Activated gamma-delta T cell treated with anti-CD3 and anti-CD28 coated beads, Interleukin-2, amount 50 U/mL, for 16 hours (primary cell): ENCODE results near the gene SPOP.

Source experiments
- DNase-seq: peaks from one replicate; pipeline ENCODE4 v3.0.0-alpha.2; 2020; ENCODE audit warnings: low read depth

The SPOP gene

DNA sequence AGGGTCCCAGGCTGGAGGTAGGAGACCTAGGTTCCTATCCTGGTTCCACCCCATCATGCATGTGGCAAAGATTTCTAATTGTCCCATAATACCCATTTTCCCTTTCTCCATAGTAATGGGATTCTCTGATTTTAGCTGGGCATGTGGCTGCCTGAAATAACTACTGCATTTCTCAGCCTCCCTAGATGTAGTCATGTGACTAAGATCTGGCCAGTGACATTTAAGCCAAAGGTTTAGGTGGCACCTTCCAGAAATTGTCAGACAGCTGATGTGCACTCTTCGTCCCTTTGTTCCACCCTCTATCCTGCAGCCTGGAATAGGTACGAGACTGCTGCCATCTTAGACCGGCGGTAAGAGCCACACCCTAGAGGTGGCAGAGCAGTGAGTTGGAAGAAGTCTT is 94.0 kb downstream of the SPOP start:
- DNase-seq: no peak

DNA sequence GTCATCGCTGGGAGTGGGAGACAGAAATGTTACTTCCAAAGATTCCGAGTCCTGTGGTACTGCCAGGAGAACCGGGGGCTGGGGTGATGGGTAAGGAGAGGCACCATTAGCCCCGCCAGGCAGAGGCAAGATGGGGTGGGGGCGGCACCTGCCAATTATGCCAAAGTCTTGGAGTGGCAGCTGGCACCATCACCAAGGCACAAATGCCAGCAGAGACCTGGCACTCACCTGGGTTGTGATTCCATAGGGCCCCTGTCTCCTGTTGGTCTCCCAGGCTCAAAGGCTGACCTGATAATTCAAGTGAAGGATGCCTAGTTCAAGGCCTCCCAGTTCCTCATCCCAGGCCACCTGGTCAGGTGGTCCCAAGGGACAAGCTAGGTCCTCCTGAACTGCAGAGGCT is 94.7 kb downstream of the SPOP start:
- DNase-seq: no peak

DNA sequence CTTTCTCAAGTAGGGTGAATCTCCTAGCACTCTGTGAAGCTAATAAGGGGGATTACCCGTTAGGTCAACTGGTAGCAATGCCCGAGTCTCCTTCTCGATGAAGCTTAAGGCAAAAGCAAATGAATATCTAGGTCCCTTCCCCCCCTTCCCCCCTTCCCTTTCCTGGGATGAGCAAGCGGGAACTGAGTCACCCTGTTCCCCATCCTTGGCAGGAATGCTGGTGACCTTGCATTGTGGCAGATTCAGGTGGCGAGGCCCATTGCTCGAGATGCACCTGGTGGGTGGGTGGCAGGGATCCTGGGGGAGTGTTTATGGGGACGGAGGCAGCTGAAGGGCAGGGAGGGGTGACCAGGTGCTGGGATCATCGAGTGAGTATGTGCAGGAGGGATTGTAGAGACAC is 95.1 kb downstream of the SPOP start:
- DNase-seq: no peak

DNA sequence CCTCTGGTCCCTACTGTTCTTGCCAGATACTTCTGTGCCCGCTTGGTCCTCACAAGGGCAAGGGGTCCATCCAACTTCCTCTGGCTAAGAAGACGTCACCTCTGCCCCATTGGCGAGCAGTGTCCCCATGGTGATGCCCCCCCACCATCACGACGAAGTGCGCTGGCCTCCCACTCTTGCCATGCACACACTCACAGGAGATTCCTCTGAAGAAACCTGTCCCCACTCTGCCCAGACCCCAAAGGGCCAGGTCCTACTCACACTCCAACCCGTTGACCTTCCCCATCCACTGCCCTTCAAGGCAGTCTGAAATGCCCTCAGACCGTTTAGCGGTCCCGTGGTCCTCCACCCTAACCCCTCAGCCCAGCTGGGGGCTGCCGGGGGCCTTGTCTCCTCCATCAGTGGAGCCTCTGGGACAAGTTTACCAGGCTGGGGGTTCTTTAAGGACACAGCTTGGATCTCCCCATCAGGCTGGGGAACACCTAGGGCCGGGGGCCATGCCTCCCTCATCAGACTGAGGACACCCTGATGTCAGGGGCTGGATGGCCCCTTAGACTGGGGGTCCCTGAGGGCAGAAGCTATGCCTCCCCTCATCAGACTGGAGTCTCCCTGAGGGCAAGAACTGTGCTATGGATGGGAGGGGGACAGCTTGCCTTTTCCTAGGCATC is 95.7 kb downstream of the SPOP start:
- DNase-seq: no peak

DNA sequence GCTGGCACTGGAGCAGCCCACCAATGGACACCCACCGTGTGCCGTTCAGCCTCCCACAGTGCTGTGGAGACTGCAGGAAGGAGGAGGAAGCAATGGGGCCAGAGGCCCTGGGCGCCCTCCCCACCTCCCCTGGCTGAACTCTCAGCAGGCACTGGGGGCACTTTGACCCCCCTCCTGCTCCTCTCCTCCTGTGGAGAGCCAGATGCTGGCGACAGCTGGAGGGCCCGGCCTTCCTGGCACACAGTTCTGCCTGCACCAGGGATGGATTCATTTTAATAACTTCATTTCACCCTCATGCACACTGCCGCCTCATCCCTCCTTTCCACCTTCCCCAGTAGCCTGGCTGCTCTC is 96.3 kb downstream of the SPOP start:
- no peak for DNase-seq

DNA sequence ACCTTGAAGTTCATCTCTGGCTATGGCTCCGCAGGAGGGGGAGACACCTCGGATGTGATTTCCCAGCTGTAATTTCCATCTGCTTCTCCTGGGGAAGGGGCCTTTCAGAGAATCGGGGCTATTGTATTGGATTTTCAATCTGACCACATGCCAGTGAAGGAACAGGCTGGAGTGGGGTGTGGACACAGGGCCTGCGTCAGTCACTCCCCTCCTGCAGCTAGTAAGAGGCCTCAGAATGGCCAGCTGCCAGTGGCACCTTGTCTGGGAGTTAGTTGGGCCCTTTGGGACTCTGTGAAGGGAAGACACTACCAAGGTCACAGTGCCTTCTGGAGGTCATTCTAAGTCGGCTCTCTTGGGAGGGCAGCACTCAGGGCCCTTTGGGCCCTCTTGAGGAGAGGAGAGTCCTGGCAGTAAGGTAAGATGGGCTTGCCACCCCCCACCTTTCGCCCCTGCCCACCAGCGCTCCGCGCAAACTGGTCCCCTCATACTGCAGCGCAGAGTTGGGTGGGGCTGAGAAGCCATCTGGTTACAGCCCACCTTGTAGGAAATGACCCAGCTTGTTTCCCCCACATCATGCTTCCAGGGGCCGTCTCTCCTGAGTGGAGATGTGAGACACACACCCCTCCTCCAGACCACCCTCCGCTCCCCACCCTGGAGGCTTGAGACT is 96.8 kb downstream of the SPOP start:
- no peak for DNase-seq

DNA sequence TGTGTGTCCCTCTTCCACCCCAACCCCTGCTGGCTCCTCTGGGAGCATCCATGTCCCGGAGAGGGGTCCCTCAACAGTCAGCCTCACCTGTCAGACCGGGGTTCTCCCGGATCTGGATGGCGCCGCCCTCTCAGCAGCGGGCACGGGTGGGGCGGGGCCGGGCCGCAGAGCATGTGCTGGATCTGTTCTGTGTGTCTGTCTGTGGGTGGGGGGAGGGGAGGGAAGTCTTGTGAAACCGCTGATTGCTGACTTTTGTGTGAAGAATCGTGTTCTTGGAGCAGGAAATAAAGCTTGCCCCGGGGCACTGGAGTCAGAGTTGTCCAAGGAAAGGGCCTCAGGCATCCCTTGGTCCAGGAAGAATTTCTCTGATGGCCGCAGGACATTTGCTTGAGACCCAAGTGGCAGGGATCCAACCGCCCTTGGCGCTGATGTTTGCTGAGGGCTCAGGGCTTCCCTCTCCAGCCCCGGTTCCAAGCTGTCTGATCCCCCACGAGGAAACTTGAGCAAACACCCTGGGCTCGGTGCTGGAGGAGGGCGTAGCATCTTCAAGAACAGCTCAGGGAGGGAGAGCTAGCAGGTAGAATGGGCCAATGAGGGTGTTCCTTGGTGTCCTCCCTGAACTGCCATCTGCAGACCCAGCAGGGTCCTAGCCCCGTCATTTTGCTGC is 97.7 kb downstream of the SPOP start:
- no peak for DNase-seq

DNA sequence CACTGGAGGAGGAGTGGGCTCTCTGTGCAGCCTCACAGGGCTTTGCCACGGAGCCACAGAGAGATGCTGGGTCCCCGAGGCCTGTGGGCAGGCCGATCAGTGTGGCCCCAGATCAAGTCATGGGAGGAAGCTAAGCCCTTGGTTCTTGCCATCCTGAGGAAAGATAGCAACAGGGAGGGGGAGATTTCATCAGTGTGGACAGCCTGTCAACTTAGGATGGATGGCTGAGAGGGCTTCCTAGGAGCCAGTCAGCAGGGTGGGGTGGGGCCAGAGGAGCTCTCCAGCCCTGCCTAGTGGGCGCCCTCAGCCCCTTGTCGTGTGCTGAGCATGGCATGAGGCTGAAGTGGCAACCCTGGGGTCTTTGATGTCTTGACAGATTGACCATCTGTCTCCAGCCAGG is 98.4 kb downstream of the SPOP start:
- no peak for DNase-seq

DNA sequence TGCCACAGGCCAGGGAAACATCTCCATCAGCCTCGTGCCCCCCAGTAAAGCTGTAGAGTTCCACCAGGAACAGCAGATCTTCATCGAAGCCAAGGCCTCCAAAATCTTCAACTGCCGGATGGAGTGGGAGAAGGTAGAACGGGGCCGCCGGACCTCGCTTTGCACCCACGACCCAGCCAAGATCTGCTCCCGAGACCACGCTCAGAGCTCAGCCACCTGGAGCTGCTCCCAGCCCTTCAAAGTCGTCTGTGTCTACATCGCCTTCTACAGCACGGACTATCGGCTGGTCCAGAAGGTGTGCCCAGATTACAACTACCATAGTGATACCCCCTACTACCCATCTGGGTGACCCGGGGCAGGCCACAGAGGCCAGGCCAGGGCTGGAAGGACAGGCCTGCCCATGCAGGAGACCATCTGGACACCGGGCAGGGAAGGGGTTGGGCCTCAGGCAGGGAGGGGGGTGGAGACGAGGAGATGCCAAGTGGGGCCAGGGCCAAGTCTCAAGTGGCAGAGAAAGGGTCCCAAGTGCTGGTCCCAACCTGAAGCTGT is 98.9 kb downstream of the SPOP start:
- no peak for DNase-seq

DNA sequence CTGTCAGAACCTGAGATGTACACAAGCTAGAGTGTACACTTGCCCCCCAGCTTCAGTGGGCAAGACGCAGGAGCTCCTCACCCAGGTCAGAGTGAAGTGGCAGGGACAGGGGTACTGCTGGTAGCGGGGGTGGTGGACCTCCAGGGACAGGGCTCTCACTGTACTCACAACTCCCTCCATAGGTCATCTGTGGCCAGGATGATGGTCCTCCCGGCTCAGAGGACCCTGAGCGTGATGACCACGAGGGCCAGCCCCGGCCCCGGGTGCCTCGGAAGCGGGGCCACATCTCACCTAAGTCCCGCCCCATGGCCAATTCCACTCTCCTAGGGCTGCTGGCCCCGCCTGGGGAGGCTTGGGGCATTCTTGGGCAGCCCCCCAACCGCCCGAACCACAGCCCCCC is 99.5 kb downstream of the SPOP start:
- no peak for DNase-seq

DNA sequence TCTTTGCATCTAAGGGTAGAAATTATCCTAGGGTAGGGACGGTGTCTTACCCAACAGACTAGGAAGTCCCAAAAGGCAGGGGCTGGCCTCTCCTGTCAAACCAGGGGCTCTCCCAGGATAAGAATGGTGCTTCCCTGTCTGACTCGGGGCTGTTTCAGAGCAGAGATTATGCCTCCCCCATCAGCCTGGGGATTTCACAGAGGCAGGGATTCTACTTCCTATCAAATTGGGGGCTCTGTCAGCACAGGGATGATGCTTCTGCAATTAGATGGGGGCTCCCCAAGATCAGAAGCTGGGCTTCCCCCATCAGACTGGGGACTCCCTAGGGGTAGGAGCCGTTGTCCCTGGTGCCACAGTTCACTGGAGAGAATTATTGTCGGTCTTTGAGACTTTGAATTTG is 99.9 kb downstream of the SPOP start:
- DNase-seq: no peak

DNA sequence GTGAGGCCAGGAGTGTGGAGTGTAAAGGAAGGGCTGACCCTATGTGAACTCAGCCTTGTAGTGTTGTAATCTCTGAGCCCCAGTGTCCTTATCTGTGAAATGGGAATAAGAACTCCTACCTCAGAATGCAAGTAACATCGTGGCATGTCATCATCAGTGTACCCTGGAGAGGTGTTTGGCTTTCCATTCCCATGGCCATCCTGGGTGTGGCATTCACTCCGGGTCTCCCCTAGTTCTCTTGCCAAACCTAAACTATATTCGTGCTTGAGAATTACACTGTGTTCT is 100.3 kb downstream of the SPOP start:
- DNase-seq: no peak

DNA sequence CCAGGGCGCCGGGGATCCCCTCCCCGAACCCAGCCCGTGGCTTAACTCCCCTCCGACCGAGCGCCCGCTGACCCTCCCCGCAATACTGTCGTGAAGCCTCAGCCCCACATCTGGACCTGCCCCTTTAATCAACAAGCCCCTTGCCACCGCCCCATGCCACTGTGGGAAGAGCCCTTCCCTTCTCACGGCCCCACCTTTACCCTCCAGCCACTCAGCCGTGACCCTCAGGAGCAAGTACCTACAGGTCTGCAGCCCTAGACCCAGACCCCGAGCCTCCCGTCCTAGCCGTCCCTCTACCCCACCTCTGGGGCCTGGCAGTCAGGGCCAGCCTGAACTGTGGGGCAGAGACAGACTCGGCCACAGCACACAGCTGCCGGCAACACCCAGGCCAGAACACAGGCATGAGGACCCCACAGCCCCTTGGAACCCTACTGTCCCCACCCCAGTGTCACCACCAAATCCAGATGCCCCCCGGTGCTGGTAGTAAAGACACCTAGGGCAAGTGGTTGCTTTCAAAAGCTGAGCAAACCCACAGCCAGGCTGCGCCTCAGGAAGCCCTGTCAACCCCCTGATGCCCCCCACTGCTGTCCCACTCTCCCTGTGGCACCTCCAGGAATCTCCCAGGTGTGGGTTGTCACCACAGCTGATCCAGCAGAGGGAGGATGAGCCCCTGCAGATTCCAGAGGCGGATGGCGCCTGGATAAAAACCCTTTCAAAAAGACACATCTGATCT is 100.8 kb downstream of the SPOP start:
- DNase-seq: no peak

DNA sequence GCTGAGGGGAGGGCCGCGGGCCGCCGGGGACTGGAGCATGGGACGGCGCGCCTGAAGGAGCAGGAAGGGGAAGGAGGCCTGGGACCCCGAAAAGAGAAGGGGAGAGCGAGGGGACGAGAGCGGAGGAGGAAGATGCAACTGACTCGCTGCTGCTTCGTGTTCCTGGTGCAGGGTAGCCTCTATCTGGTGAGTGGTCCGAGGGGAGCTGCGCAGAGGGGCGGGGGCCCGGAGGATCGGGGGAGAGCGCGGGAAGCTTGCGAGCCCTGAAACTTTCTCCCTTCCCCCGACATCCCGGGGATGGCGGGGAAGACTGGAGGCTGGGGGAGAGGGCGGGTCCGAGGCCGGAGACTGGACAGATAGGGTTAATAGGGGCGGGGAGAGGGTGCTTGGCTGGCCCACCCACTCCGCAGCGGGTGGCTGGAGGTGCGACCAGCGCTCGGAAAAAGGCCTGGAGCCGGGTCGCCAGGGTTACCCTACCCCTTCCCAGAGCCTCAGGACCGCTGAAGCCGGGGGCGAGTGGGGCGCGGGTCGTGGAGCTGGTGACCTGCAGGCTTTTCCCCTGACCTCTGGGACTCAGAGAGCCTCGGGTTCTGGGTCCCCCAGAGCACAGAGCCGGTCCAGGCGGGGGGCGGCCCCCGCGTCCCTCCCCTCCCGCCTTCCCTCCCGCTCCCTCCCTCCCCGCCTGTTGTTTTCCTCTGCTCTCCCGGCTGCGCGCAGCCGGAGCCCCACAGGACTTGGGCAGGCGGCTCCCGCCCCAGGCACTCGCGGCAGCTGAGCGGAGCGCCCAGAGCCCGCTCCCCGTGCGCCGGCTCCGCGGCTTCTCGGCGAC is 101.6 kb downstream of the SPOP start:
- DNase-seq: no peak

DNA sequence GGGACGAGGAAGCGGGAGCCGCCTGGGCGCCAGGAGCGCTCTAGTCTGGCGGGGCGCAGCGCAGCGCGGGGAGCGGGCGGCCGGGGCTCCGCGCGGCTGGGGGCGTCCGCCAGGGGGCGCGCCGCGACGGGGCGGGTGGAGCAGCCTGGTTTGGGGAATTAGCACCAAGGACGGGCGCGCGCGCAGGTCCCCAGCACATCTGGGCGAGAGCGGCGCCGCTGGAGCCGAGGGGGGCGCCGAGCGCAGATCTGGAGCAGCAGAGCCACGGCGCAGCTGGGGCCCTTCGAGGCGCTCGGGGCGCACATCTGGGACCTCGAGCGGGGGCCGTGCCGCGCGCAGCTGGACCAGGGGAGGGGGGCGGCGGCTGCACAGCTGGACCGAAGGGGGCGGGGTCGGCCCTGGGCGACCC is 102.2 kb downstream of the SPOP start, which contains the start of gene NXPH3:
Gene NXPH3, plus strand, starts transcription at position 193 of the 409 bp plus-strand sequence. CDS start 349 bp downstream, outside the sequence.
- DNase-seq: peak; percentile 25

DNA sequence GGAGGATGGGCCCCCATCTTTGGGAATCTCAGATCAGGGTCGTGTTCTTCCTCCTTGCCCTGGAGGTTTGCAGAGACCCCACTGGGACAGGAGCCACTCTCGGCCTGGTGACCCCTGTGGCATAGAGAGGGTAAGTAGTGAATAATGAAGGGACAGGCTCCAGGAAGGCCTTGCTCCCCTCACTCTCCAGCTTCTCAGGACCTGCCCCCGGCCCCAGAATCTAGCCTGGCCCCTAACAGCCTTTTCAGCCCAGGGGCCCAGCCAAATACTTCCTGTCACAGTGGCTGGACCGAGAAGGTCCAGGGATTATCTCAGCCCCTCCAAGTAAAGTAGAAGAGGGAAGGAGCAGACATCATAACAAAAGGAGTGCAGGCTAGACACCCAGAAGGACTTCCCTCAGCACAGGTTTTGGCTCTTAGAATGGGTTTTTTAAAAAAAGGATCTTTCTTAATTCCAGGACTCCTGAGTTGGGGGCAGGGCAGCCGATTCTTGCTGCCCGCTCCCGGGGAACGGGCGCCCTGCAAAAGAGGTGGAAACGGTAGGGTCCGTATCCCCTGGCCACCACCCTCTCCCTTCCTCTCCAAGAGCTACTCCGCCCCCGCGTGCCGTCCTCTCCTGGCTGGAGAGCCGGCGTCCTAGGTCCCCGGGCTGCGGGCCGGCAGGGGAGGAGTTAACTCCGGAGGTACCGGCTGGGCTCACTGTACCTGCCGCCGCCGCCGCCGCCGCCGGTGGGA is 102.8 kb downstream of the SPOP start:
- no peak for DNase-seq

DNA sequence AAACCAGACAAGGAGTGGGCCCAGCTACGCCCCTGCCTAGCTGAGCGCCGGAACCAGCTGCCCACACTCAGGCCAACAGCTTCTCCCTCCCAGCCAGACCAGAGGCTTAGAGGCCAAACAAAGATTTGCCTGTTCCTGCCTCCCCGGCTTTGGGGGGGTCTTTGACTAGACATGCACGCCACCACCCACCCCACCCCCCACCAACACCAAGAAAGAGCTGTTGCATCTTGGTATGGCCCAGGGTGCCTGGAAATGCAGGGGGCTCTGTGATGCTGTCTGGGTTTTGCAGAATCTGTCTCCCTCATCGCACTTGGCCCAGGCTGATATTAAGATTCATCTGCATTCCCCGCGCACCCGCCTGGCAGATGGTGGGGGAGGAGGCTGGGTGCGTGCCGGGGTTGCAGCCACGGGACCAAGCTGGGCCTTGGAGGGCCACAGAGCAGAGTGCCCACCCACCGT is 103.5 kb downstream of the SPOP start:
- no peak for DNase-seq

DNA sequence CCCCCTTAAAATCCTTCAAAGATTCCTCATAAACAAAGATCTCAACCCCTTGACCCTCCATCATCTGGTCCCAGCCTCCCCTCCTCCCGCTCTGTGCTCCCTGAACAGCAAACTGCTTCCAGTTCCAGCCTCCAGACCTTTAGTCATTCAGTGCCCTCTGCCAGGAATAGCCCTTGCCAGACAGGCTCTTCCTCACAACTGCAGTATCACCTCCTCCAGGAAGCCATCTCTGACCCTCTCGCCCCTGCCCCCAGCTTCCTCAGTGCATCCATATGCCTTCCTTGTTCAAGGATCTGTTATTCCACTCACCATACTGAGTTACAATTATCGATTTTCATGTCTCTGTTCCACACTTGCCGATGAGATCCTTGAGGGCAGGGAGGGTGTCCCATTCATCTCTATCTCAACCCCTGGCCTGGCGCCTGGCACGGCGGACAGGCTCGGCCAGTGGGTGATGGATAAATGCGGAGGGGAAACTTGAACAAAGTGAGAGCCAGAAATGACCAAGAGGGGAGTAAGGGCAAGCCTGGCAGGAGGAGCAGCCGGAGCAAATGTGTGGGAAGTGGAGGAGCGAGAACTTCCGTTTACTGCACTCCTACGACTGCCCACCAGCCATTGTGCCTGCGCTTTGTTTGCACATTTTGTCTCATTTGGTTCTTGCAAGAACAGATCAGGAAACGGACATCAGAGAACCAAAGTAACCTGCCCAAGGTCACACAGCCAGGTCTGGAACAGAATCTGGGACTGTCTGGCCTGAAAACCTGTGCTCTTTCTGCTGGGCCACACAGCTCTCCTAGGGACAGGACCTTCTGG is 104.2 kb downstream of the SPOP start:
- DNase-seq: no peak

DNA sequence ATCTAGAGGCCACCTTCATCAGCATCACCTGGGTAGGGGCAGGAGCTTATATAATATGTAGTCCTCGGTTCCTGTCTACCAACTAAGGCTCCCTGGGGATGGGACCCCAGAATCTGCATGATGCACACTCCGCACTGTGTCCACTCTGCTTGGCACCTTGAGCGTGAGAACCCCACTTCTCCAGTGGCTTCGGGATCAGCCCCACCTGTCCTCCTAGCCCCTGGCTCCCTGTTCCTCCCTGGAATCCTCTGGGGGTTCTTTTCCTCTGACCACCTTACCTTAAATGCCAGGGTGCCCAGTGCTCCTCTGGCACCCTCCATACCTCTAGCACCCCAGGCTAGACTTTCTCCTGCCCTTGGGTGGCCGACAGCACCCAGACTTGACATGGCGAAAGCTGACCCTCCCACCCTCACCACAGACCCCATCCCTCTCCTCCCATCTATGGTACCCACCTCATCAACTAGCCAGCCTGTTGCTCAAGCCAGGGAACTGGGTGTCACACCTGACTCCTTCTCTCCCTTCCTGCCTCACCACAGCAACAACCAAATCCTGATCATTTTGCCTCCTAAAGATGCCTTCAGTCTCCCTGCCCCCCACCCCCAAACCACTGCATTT is 105.0 kb downstream of the SPOP start:
- DNase-seq: no peak

DNA sequence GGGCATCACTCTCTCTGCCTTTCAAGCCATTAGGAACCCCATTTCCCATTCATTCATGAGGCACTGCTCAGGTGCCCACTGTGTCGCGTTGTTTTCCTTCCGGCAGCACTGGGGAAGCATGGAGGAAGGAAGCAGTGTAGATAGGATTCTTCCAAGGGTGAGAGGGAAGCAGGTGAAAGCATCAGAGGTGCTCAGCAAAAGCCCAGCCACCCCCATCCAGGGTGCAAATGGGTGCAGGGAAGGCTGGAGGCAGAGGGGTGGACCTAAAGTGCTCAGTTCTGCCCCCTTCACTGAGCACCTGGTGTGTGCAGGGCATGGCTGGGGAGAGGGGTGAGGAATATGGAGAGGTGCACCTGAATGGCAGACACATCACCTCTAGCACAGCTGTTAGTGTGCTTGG is 105.7 kb downstream of the SPOP start:
- no peak for DNase-seq
